SK-N-SH (cell line): ENCODE results near the gene FBXL5. TPM values are rescaled to one million over a fixed set of nuclear protein-coding genes. Genes with fewer than 3 reads are reported as not detected.

Source experiments
- CTCF ChIA-PET: fragments of 300-600, 350-600 bp; formaldehyde crosslinking; extraction: SDS; loops from one replicate; lab custom pipeline; 2021; lab: Yijun Ruan, JAX
- POLR2A ChIA-PET: fragments of 350-600 bp; sonication (Branson Sonifier 250); formaldehyde crosslinking; extraction: SDS; loops from one replicate; lab custom pipeline; 2020; ENCODE audit warnings: antibody characterized with exemption, inconsistent platforms; lab: Yijun Ruan, JAX
- DNase-seq: peaks from one replicate; pipeline ENCODE4 v3.0.0; 2012
- H2AFZ ChIP-seq: fragments of 200-600 bp; sonication (generic); 2 replicates; pipeline ENCODE4 v1.8.1; 2016; ENCODE audit warnings: antibody characterized with exemption, mild to moderate bottlenecking, low read depth
- H3F3A ChIP-seq: fragments of 200-600 bp; sonication (generic); replicated peaks from 2 replicates; pipeline ENCODE3; 2016; ENCODE audit warnings: antibody characterized with exemption, mild to moderate bottlenecking; ENCODE audit not compliant: insufficient read depth
- H3K27ac ChIP-seq, 2 experiments: fragments of 200-500 bp in 1 of 2; fragments of 200-600 bp in 1 of 2; sonication (Bioruptor generic) in 1 of 2; sonication (generic), shearing (Covaris generic) in 1 of 2; 2 replicates each; pipeline versions ENCODE4 v1.5.1 to v1.6.1; 2014 to 2016; ENCODE audit warnings: low read depth in 2 of 2, inconsistent platforms in 1 of 2, low read length in 1 of 2, mild to moderate bottlenecking in 1 of 2, mixed read lengths in 1 of 2
- H3K27me3 ChIP-seq: fragments of 200-600 bp; sonication (generic), shearing (Covaris generic); 2 replicates; pipeline ENCODE4 v1.6.1; 2016; ENCODE audit warnings: mixed run types; ENCODE audit not compliant: insufficient read depth
- H3K36me3 ChIP-seq, 2 experiments: fragments of 200-500 bp in 1 of 2; fragments of 200-600 bp in 1 of 2; sonication (Bioruptor generic) in 1 of 2; sonication (generic) in 1 of 2; replicated peaks in 1 of 2; 2 replicates each; pipeline versions ENCODE3 to v1.5.1; 2014 to 2016; ENCODE audit warnings: low read length in 1 of 2, mild to moderate bottlenecking in 1 of 2; ENCODE audit not compliant: insufficient read depth in 2 of 2, control insufficient read depth in 1 of 2
- H3K4me1 ChIP-seq, 2 experiments: fragments of 200-500 bp in 1 of 2; fragments of 200-600 bp in 1 of 2; sonication (Bioruptor generic) in 1 of 2; sonication (generic), shearing (Covaris generic) in 1 of 2; 2 replicates each; pipeline versions ENCODE4 v1.5.1 to v1.6.1; 2014 to 2016; ENCODE audit warnings: low read depth in 1 of 2, low read length in 1 of 2, mixed run types in 1 of 2; ENCODE audit not compliant: insufficient read depth in 2 of 2, control insufficient read depth in 1 of 2
- H3K4me2 ChIP-seq: fragments of 200-600 bp; sonication (generic), shearing (Covaris generic); 2 replicates; pipeline ENCODE4 v1.6.1; 2017; ENCODE audit warnings: mixed run types
- H3K4me3 ChIP-seq, 2 experiments: fragments of 200-500 bp in 1 of 2; fragments of 200-600 bp in 1 of 2; sonication (Bioruptor generic) in 1 of 2; sonication (generic), shearing (Covaris generic) in 1 of 2; 2 replicates each; pipeline versions ENCODE4 v1.5.1 to v1.8.1; 2014 to 2016; ENCODE audit warnings: low read depth in 2 of 2, inconsistent platforms in 1 of 2, low read length in 1 of 2, mild to moderate bottlenecking in 1 of 2, mixed read lengths in 1 of 2, moderate library complexity in 1 of 2
- H3K79me2 ChIP-seq: fragments of 200-600 bp; sonication (generic); 2 replicates; pipeline ENCODE4 v1.8.1; 2017; ENCODE audit warnings: mild to moderate bottlenecking; ENCODE audit not compliant: insufficient read depth
- H3K9ac ChIP-seq: fragments of 200-600 bp; sonication (generic); 2 replicates; pipeline ENCODE4 v1.6.1; 2017; ENCODE audit warnings: mixed run types
- H3K9me2 ChIP-seq: fragments of 200-600 bp; sonication (generic); 2 replicates; pipeline ENCODE4 v1.6.1; 2017; ENCODE audit warnings: mixed run types
- H3K9me3 ChIP-seq: fragments of 200-600 bp; sonication (generic); 2 replicates; pipeline ENCODE4 v1.6.1; 2017; ENCODE audit warnings: mixed run types, mild to moderate bottlenecking, moderate library complexity
- H4K20me1 ChIP-seq: fragments of 200-600 bp; sonication (generic); 2 replicates; pipeline ENCODE4 v1.6.1; 2017; ENCODE audit warnings: mild to moderate bottlenecking, mixed run types; ENCODE audit not compliant: insufficient read depth
- FOXJ3 ChIP-seq: sonication (generic); formaldehyde crosslinking; IDR thresholded peaks from 2 replicates; pipeline ENCODE4 v1.5.1; 2020; ENCODE audit warnings: mild to moderate bottlenecking, missing genetic modification reagents
- MXI1 ChIP-seq: IDR thresholded peaks from 2 replicates; pipeline ENCODE4 v1.6.1; 2012; ENCODE audit warnings: mild to moderate bottlenecking, low read depth, low read length, improper control_type of control experiment
- NFIC ChIP-seq: IDR thresholded peaks from 2 replicates; pipeline ENCODE4 v1.4.0; 2012; ENCODE audit warnings: borderline replicate concordance
- NRF1 ChIP-seq: IDR thresholded peaks from 2 replicates; pipeline ENCODE4 v1.6.1; 2012; ENCODE audit warnings: low read depth, mild to moderate bottlenecking, low read length
- PBX3 ChIP-seq: IDR thresholded peaks from 2 replicates; pipeline ENCODE4; 2012
- RAD21 ChIP-seq: IDR thresholded peaks from 2 replicates; pipeline ENCODE4 v1.6.1; 2012; ENCODE audit warnings: mild to moderate bottlenecking, low read length
- RCOR1 ChIP-seq: fragments of 150-350 bp; IDR thresholded peaks from 2 replicates; pipeline ENCODE4 v1.6.1; 2017; ENCODE audit warnings: antibody characterized with exemption, low read length
- REST ChIP-seq: IDR thresholded peaks from 2 replicates; pipeline ENCODE4 v1.6.1; 2012; ENCODE audit warnings: mild to moderate bottlenecking, low read depth, low read length, moderate library complexity
- RFX5 ChIP-seq: IDR thresholded peaks from 2 replicates; pipeline ENCODE4 v1.6.1; 2012; ENCODE audit warnings: mild to moderate bottlenecking, improper control_type of control experiment, low read length
- TAF1 ChIP-seq: IDR thresholded peaks from 2 replicates; pipeline ENCODE4 v1.6.1; 2012; ENCODE audit warnings: low read depth, mild to moderate bottlenecking, low read length, moderate library complexity, borderline replicate concordance
- TCF12 ChIP-seq: IDR thresholded peaks from 2 replicates; pipeline ENCODE4 v1.4.0; 2012
- TEAD4 ChIP-seq: IDR thresholded peaks from 2 replicates; pipeline ENCODE4 v1.4.0; 2012; ENCODE audit warnings: mild to moderate bottlenecking, borderline replicate concordance; ENCODE audit not compliant: insufficient read depth
- WGBS: methylation state at CpG from one replicate; pipeline ENCODE4 v1.1.6; 2017; ENCODE audit warnings: low lambda C conversion rate; 5-methylcytosine and 5-hydroxymethylcytosine counted together
- polyA plus RNA-seq, 3 experiments: library from polyadenylated mRNA; depleted of rRNA; stranded (reverse); fragments of >200 nt; gene quantifications; 2 replicates each; pipeline ENCODE4 v1.2.3, GENCODE V29; 2012
- TF ChIP-seq, protein P1 (sequence below): fragments of 200-600 bp; sonication (generic); IDR thresholded peaks from 2 replicates; pipeline ENCODE4 v1.6.1; 2017; ENCODE audit warnings: antibody characterized with exemption, mild to moderate bottlenecking, moderate library complexity

The FBXL5 gene
- polyA plus RNA-seq, 1 of the 3 experiments (the other 2 are of a cell fraction): 13.5 TPM

DNA sequence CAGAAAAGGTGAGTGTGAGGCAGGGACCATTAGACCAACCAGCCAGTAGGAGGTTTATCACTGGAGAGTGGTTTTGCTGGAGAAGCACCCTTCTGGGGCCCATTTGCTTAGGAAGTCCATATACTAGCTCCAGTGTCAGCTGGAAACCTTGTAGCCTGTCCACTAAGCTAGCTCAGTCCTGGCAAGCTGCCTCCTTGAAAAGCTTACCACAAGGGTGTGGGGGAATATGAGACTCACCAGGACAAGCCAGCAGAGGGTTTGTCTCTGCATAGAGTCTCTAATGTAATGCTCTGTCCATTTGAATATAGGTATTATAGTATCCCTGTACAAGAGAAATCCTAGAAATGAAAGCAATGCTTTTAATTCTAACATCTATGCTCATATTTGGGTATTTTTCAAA is 86.3 kb downstream of the FBXL5 start:
- no peak for TF ChIP-seq FOXJ3 (CRISPR knock-in tag)
- no peak for TF ChIP-seq RAD21
- no peak for TF ChIP-seq TAF1
- TF ChIP-seq, protein P1, sequence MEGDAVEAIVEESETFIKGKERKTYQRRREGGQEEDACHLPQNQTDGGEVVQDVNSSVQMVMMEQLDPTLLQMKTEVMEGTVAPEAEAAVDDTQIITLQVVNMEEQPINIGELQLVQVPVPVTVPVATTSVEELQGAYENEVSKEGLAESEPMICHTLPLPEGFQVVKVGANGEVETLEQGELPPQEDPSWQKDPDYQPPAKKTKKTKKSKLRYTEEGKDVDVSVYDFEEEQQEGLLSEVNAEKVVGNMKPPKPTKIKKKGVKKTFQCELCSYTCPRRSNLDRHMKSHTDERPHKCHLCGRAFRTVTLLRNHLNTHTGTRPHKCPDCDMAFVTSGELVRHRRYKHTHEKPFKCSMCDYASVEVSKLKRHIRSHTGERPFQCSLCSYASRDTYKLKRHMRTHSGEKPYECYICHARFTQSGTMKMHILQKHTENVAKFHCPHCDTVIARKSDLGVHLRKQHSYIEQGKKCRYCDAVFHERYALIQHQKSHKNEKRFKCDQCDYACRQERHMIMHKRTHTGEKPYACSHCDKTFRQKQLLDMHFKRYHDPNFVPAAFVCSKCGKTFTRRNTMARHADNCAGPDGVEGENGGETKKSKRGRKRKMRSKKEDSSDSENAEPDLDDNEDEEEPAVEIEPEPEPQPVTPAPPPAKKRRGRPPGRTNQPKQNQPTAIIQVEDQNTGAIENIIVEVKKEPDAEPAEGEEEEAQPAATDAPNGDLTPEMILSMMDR: no peak
- no peak for TF ChIP-seq RFX5
- no peak for TF ChIP-seq NRF1
- no peak for TF ChIP-seq TEAD4
- no peak for TF ChIP-seq PBX3
- TF ChIP-seq NFIC: no peak
- no peak for TF ChIP-seq MXI1
- TF ChIP-seq RCOR1: no peak
- H3K27ac ChIP-seq: no peak overlapping the region

DNA sequence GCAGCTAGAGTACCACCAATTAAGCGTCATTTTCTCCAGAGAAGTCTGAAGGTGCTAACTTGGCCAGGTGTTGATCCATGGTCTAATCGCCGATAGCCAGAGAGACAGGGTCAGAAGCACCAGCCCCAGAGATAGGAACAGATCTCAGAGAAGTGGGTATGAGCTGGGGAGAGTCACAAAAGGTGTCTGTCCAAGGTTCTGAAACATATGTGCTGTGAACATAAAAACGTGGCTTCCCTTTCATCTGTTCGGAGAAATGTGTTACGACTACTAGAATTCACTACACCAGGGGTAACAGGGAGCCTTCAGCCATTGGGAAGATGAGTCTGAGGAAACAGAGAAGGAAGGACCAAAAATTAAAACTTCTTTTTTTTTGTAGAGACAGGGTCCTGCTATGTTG is 91.3 kb downstream of the FBXL5 start:
- ChIA-PET POLR2A (interaction anchor here (0.6 kb wide), 1 partner anchor 74 kb away, joined by 4 read pairs; no protein-coding TSS in a partner anchor), CTCF (no interaction called here)
- no peaks in the 10 kb centered on the region for H3K9me2 ChIP-seq
- 92% methylated on average over 6 of the region's 6 CpGs for WGBS
- no peaks in the 10 kb centered on the region for H3K79me2 ChIP-seq
- H2AFZ ChIP-seq: no peak overlapping the region
- H3F3A ChIP-seq: no peaks in the 10 kb centered on the region
- no peak overlapping the region for H3K9ac ChIP-seq
- no peak overlapping the region for H3K4me2 ChIP-seq
- H4K20me1 ChIP-seq: no peaks in the 10 kb centered on the region
- DNase-seq: no peak
- H3K4me1 ChIP-seq: no peaks in the 10 kb centered on the region
- H3K9me3 ChIP-seq: no peaks in the 10 kb centered on the region
- H3K27ac ChIP-seq: no peak overlapping the region
- no peaks in the 10 kb centered on the region for H3K27me3 ChIP-seq
- H3K4me3 ChIP-seq: no peak overlapping the region
- H3K36me3 ChIP-seq: peaks cover 10 to 23% of the 10 kb centered on the region in 2 experiments
- no peak for TF ChIP-seq TCF12
- peak; percentile 87 for TF ChIP-seq REST

More for the DNA sequence above, 86.3 kb downstream of the FBXL5 start:
- no peaks in the 10 kb centered on the region for H3K9me2 ChIP-seq
- no peak overlapping the region for H2AFZ ChIP-seq
- DNase-seq: no peak
- no peaks in the 10 kb centered on the region for H3K4me1 ChIP-seq
- no peak overlapping the region for H3K4me2 ChIP-seq
- H3K27me3 ChIP-seq: no peaks in the 10 kb centered on the region
- H3K9ac ChIP-seq: no peak overlapping the region
- no peaks in the 10 kb centered on the region for H3K9me3 ChIP-seq
- no peaks in the 10 kb centered on the region for H4K20me1 ChIP-seq
- H3K36me3 ChIP-seq: peaks cover 20 to 28% of the 10 kb centered on the region in 2 experiments
- no peaks in the 10 kb centered on the region for H3K79me2 ChIP-seq
- H3K4me3 ChIP-seq: no peak overlapping the region
- no peaks in the 10 kb centered on the region for H3F3A ChIP-seq
- ChIA-PET CTCF (no interaction called here), POLR2A (no interaction called here)
